Left cardiac atrium (tissue), 4 donors: Measurements from ENCODE around the gene SKOR2. TPM values are rescaled to one million over a fixed set of nuclear protein-coding genes. Genes with fewer than 3 reads are reported as not detected.
"Not testable (repeated sequence)": the region's sequence is repeated elsewhere in the genome, so short reads cannot be mapped to it uniquely, and the experiment has no call there.

Source experiments
- ATAC-seq, 2 donors: fragments of 200-7000 bp; cut with Tn5 transposase; one replicate each; pipeline ENCODE4 v1.9.1; 2020; ENCODE audit warnings: mild to moderate bottlenecking in 2 of 2, moderate library complexity in 2 of 2
- DNase-seq: peaks from one replicate; pipeline ENCODE4 v3.0.0-alpha.2; 2020
- intact Hi-C, 2 donors: fragments of 100-400 bp; cut with DNase I; formaldehyde crosslinking; loops; one replicate each; pipeline versions ENCODE4 v1.14.1 to v1.15.1; 2022 to 2023
- total RNA-seq, 2 donors: library from RNA; stranded (reverse); fragmentation: NEBNext Ultra II Directional; extraction: Animal tissue kit (Norgen Biotek cat#: 25700); gene quantifications; one replicate each; pipeline ENCODE4 v1.2.1, GENCODE V29; 2021
- donor health status: DM: no; HTN: yes; CAD: no.
- donor health status: DM: no; HTN: yes; CAD: no; lungs with severe emphysema.
- donor health status: DM: yes; HTN: yes; CAD: no.
- donor health status: Dilated cardiomyopathy.

SKOR2 gene
- total RNA-seq, 2 donors from 2014 or later: not detected

DNA sequence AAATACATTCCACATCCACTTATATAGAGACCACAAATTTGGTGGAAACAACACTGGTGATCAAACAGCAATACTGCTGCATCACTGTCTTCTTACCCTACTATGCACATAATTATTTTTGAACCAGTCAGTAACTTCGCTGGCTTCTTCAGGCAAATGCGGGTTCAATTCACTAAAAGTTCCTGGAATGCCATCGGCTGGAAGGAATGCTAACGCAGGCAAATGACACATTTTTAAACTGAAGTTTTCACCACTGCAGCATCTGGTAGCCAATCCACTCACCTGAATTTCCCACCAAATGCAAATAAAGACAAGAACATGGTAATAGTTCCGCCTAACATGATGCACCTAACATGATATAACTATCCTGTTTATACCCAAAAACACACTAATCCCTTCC is 91.2 kb downstream of the SKOR2 start:
- no peak for DNase-seq
- ATAC-seq: no peak
- intact Hi-C loops: no loop called here

DNA sequence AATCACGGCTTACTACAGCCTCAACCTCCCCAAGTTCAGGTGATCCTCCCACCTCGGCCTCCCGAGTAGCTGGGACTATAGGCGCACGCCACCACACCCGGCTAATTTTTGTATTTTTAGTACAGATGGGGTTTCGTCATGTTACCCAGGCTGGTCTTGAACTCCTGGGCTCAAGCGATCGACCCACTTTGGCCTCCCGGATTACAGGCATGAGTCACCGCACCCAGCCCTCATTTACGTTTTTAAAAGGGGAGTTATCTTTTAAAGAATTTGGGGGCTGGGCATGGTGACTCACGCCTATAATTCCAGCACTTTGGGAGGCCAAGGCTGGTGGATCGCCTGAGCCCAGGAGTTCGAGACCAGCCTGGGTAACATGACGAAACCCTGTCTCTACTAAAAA is 93.1 kb downstream of the SKOR2 start:
- ATAC-seq, DNase-seq, intact Hi-C loops: not testable (repeated sequence)

Other genes starting within 250 kb of the SKOR2 start
- not detected for gene ELOA2, start 216.0 kb downstream of the SKOR2 start, total RNA-seq
- gene HDHD2, start 101.2 kb downstream of the SKOR2 start, total RNA-seq: 10 to 100 TPM; 37.6 to 40.6 TPM
- 10 to 100 TPM in 1 of 2 donors, 1 to 10 TPM in 1; 9.9 to 13.7 TPM for gene IER3IP1, start 75.3 kb downstream of the SKOR2 start, total RNA-seq